ENCODE data around the gene NOL9. TPM values are rescaled to one million over a fixed set of nuclear protein-coding genes. Genes with fewer than 3 reads are reported as not detected.

The NOL9 gene
- polyA plus RNA-seq, 1 experiment = 9.5 TPM

DNA sequence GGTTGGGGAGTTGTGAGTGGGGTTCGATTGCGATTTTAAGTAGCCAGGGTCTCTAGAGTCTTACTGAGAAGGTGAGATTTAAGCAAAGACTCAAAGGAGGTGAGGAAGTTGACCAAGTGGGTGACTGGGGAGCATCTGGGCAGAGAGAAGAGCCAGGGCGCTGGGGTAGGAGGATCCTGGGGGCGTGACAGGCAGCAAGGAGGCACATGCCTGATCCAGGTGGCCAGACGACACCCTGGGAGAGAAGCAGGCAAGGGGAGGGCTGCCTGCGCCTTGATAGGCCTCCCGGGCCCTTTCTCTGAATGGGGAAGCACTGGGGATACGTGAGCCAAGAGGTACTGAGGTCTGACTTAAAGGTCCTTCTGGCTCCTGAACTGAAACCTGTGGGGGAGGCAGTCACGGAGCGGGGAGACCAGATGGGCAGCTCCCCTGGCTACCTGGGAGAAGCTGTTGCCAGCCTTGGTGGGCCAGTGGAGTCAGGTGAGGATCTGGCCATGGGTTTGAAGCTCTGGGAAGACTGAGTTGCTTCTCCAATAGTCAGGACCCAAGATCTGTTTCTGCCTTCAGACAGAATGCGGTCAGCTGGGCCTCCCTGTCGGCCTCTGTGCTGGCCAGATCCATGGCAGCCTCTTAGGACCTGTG, 30.9 kb upstream of the NOL9 start:
- no peak for DNase-seq (ENCODE audit: low read depth)
- ChIA-PET CTCF (no interaction called here), POLR2A (interaction anchor here (0.6 kb wide), 1 partner anchor 19 kb away, joined by 3 read pairs; no protein-coding TSS in a partner anchor)
- TF ChIP-seq, protein P1, sequence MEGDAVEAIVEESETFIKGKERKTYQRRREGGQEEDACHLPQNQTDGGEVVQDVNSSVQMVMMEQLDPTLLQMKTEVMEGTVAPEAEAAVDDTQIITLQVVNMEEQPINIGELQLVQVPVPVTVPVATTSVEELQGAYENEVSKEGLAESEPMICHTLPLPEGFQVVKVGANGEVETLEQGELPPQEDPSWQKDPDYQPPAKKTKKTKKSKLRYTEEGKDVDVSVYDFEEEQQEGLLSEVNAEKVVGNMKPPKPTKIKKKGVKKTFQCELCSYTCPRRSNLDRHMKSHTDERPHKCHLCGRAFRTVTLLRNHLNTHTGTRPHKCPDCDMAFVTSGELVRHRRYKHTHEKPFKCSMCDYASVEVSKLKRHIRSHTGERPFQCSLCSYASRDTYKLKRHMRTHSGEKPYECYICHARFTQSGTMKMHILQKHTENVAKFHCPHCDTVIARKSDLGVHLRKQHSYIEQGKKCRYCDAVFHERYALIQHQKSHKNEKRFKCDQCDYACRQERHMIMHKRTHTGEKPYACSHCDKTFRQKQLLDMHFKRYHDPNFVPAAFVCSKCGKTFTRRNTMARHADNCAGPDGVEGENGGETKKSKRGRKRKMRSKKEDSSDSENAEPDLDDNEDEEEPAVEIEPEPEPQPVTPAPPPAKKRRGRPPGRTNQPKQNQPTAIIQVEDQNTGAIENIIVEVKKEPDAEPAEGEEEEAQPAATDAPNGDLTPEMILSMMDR (IDR thresholded peaks at IDR 0.05; ENCODE audit: insufficient read depth, low read depth, low read length) = no peak
- Histone ChIP-seq H3K4me3 (ENCODE audit: low read depth, low read length) (no peak overlapping the region), H3K27me3 (ENCODE audit: control insufficient read depth, insufficient read depth, low read length) (no peaks in the 10 kb centered on the region), H3K36me3 (ENCODE audit: control insufficient read depth, insufficient read depth, low read length) (peaks cover 18% of the 10 kb centered on the region)

DNA sequence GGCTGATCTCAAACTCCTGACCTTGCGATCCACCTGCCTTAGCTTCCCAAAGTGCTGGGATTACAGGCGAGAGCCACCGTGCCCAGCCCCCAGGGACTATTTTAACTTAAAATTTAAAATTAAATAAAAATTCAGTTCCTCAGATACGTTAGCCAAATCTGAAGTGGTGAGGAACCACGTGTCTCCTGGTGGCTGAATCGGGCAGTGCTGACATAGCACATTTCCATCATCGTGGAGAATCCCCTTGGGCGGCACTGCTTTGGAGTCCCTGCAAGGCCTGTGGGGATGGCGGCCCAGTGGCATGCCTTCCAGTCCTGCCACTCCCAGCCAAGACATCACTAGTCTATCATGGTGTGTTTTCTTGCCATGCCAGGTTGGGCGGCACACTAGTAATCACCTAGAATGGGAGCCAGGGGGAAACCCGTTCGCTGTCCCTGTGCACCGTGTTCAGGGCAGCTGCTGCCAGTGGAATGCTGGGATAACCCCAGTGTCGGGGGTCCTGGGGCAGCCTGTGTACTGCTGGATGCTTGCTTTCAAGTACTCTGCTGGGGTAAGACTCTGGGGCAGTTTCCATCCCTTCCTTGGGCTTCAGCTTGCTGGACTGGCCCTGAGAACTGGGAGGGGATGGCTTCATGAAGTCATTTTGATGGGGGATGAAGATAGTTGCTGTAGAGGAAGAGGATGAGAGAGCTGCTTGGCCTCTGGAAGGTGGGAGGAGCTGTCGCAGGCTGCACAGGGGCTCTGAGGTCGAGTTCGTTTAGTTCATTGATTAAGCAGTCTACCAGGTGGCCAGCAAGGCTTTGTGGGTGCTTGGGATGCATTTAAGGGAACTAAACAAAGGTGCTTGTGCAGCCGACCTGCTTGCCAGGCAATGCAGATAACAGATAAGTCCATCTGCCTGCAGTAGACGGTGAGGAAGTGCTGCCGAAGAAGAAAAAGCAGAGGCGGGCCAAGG, 30.1 kb upstream of the NOL9 start:
- POLR2A ChIA-PET = interaction anchor here (0.6 kb wide), 1 partner anchor 42 kb away, joined by 5 read pairs; no protein-coding TSS in a partner anchor

DNA sequence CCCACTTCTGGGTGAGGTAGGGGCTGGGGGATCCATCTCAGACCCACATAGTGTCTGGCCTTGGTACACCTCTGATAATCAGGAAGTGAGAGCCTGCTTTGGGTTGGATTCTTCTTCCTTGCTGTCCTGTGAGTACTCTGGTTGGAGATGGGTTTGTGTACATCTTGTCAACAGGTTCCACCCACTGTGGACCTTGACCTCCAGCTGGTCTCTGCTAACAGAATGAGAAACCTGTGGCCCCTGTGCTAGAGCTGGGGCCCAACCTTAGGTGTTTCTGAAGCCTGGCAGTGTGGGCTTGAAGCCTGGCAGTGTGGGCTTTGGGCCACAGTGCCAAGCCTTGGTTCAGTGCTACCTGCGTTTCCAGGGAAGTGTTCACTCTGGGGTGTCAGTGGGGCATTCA, 28.1 kb upstream of the NOL9 start:
- POLR2A ChIA-PET = no interaction called here
- CTCF ChIA-PET = interaction anchor here (1.1 to 1.9 kb wide), 2 partner anchors 14 to 28 kb away, joined by 4 to 6 read pairs; partner anchors contain the start of genes NOL9 and TAS1R1
- no peak for DNase-seq (ENCODE audit: low read depth)
- Histone ChIP-seq H3K27me3 (ENCODE audit: control insufficient read depth, insufficient read depth, low read length) (no peaks in the 10 kb centered on the region), H3K36me3 (ENCODE audit: control insufficient read depth, insufficient read depth, low read length) (peaks cover 3% of the 10 kb centered on the region), H3K4me3 (ENCODE audit: low read depth, low read length) (no peak overlapping the region)
- TF ChIP-seq, protein P1 (IDR thresholded peaks at IDR 0.05; ENCODE audit: insufficient read depth, low read depth, low read length) = no peak

More for the DNA sequence above, 30.1 kb upstream of the NOL9 start:
- TF ChIP-seq, protein P1 (IDR thresholded peaks at IDR 0.05; ENCODE audit: insufficient read depth, low read depth, low read length) = peak; percentile 11; the same call in 1 of the 2 replicates
- no peak for DNase-seq (ENCODE audit: low read depth)
- CTCF ChIA-PET = interaction anchor here (0.6 kb wide), 1 partner anchor 37 kb away, joined by 3 read pairs; no protein-coding TSS in a partner anchor
- Histone ChIP-seq H3K27me3 (ENCODE audit: control insufficient read depth, insufficient read depth, low read length) (no peaks in the 10 kb centered on the region), H3K36me3 (ENCODE audit: control insufficient read depth, insufficient read depth, low read length) (peaks cover 18% of the 10 kb centered on the region), H3K4me3 (ENCODE audit: low read depth, low read length) (no peak overlapping the region)

DNA sequence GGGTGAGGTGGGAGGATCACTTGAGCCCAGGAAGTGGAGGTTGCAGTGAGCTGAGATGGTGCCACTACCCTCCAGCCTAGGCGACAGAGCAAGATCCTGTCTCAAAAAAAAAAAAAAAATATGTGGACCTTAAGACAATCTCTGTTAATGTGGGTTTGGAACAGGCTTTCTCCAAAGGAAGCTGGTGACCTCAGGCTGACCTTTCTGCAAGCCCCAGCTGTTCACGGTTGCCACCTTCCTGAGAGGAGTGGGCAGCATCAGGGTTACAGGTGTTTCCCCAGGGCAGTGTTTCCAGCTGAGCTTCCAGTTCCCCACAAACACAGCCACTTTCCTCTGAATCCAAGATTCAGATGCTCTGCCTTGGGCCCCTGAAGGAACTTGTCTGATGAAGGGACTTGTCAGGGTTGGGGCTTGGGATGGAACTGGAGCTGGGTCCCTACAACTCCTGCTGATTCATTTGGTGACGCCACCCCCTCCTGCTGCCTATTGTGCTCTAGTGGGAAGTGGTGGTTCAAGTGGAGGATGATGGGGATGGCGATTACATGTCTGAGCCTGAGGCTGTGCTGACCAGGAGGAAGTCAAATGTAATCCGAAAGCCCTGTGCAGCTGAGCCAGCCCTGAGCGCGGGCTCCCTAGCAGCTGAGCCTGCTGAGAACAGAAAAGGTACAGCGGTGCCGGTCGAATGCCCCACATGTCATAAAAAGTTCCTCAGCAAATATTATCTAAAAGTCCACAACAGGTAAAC, 27.4 kb upstream of the NOL9 start:
- TF ChIP-seq, protein P1 (IDR thresholded peaks at IDR 0.05; ENCODE audit: insufficient read depth, low read depth, low read length) = no peak
- no peaks in the 10 kb centered on the region; the same call in 1 of the 2 replicates for H3K36me3 ChIP-seq (ENCODE audit: control insufficient read depth, insufficient read depth, low read length)
- no peak for DNase-seq (ENCODE audit: low read depth)
- CTCF ChIA-PET = interaction anchor here (1.1 to 2.3 kb wide), 3 partner anchors 15 to 27 kb away, joined by 4 to 10 read pairs (median 6); partner anchors contain the start of genes NOL9 and TAS1R1
- no peaks in the 10 kb centered on the region for H3K27me3 ChIP-seq (ENCODE audit: control insufficient read depth, insufficient read depth, low read length)
- no peak overlapping the region for H3K4me3 ChIP-seq (ENCODE audit: low read depth, low read length)
- POLR2A ChIA-PET = no interaction called here
